Esophagus muscularis mucosa (tissue), 3 donors: Measurements from ENCODE around the gene VGLL4.

ENCODE experiments used
- POLR2AphosphoS5 ChIP-seq, 2 donors: sonication (generic); formaldehyde crosslinking; IDR thresholded peaks; one replicate each; pipeline ENCODE4 v1.6.1; 2017; ENCODE audit warnings: antibody characterized with exemption in 2 of 2
- TF ChIP-seq, protein P1 (sequence below), 3 experiments: fragments of 200-600 bp in 2 of 3; fragments of 450-650 bp in 1 of 3; sonication (generic) in 2 of 3; IDR thresholded peaks; one replicate each; pipeline ENCODE4 v1.5.1; 2017 to 2019; ENCODE audit warnings: antibody characterized with exemption in 3 of 3, mild to moderate bottlenecking in 2 of 3, moderate library complexity in 1 of 3

DNA sequence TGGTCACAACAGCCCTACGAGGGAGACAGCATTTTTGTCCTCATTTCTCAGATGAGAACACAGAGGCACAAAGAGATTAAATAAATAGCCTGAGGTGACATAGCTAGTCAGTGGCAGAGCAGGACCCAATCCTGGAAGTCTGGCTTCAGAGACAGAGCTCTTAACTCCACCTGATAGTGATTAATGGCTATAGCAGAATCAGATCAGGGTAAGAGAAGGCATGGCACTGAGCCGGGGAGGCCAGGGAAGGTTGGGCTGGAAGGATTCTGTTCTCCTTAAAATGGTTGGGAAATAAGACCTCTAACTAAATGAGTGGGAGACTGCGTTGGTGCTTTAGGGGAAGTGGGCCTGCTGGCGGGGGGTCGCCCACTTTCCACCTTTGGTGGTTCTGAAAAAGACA lies 104.5 kb downstream of the VGLL4 start:
- TF ChIP-seq, protein P1, sequence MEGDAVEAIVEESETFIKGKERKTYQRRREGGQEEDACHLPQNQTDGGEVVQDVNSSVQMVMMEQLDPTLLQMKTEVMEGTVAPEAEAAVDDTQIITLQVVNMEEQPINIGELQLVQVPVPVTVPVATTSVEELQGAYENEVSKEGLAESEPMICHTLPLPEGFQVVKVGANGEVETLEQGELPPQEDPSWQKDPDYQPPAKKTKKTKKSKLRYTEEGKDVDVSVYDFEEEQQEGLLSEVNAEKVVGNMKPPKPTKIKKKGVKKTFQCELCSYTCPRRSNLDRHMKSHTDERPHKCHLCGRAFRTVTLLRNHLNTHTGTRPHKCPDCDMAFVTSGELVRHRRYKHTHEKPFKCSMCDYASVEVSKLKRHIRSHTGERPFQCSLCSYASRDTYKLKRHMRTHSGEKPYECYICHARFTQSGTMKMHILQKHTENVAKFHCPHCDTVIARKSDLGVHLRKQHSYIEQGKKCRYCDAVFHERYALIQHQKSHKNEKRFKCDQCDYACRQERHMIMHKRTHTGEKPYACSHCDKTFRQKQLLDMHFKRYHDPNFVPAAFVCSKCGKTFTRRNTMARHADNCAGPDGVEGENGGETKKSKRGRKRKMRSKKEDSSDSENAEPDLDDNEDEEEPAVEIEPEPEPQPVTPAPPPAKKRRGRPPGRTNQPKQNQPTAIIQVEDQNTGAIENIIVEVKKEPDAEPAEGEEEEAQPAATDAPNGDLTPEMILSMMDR (IDR thresholded peaks at IDR 0.05) = no peak
- no peak for TF ChIP-seq POLR2AphosphoS5 (IDR thresholded peaks at IDR 0.05)
